Left ventricle myocardium inferior (tissue), 1 donor: Measurements from ENCODE around the gene COX6A2. TPM values are rescaled to one million over a fixed set of nuclear protein-coding genes. Genes with fewer than 3 reads are reported as not detected.

Source experiments
- DNase-seq: peaks from one replicate; pipeline ENCODE4 v3.0.0-alpha.2; 2020
- H3K27ac ChIP-seq: fragments of 200-600 bp; replicated peaks from 2 replicates; pipeline ENCODE4 v1.8.0; 2021
- H3K27me3 ChIP-seq: fragments of 200-600 bp; 2 replicates; pipeline ENCODE4 v1.8.0; 2021; ENCODE audit warnings: low read depth
- H3K36me3 ChIP-seq: fragments of 200-600 bp; 2 replicates; pipeline ENCODE4 v1.8.0; 2021
- H3K4me1 ChIP-seq: fragments of 200-600 bp; 2 replicates; pipeline ENCODE4 v1.8.0; 2021
- H3K4me3 ChIP-seq: fragments of 200-600 bp; 2 replicates; pipeline ENCODE4 v1.8.0; 2021; ENCODE audit warnings: mild to moderate bottlenecking, moderate library complexity
- H3K9me3 ChIP-seq: fragments of 200-600 bp; replicated peaks from 2 replicates; pipeline ENCODE4 v1.8.0; 2021
- intact Hi-C: fragments of 100-400 bp; cut with micrococcal nuclease; formaldehyde crosslinking; loops from one replicate; pipeline ENCODE4 v1.11.0; 2022
- total RNA-seq: library from RNA; stranded (reverse); fragmentation: NEBNext Ultra II Directional; extraction: Animal tissue kit (Norgen Biotek cat#: 25700); gene quantifications from one replicate; pipeline ENCODE4 v1.2.1, GENCODE V29; 2021
- TF ChIP-seq, protein P1 (sequence below): fragments of 200-600 bp; IDR thresholded peaks from 2 replicates; pipeline ENCODE4 v1.8.0; 2021; ENCODE audit warnings: antibody characterized with exemption, mild to moderate bottlenecking, borderline replicate concordance
- donor health status: DM: no; HTN: yes; CAD: no; lungs with severe emphysema.

COX6A2 gene
- total RNA-seq, 1 donor from 2014 or later: 1,568 TPM

DNA sequence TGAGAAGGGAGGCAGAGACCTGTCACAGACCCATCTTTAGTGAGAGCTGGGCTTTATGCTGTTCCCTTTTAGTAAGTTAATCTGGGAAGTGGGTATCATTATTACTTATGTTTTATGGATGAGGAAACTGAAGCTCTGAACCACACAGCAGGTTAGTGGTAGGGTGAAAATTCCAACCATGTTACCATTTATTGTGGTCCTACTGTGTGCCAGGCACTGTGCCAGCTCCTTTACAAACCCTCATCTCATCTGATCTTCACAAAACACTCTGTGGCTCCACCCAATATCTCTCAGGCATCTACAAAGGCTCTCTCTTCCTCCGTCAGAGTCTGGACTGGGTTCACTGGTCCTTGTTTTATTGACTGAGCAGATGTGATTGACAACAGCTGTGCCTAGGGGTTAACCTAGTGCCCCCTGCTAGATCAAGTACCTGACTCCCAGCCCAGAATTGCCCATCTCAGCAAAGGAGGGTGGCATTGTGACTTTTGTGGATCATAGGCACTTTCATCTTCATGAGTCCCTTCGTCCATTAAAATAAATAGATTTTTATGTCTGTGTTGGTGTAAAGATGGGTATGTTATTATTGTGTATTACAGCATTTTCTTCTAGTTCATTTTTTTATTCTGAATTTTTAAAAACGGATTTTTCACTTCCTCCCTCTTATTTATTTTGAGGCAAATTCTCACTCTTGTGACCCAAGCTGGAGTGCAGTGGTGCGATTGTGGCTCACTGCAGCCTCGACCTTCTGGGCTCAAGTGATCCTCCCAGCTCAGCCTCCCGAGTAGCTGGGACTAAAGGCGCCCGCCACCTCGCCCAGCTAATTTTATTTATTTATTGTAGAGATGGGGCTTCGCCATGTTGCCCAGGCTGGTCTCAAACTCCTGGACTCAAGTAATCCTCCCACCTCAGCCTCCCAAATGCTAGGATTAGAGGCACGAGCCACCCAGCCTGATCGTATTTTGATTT is 46.9 kb upstream of the COX6A2 start:
- H3K4me3 ChIP-seq: no peak overlapping the region
- intact Hi-C loops: no loop called here
- H3K27ac ChIP-seq: no peak overlapping the region
- H3K4me1 ChIP-seq: peaks cover 35% of the 10 kb centered on the region
- H3K27me3 ChIP-seq: peaks cover 15% of the 10 kb centered on the region
- no peak for DNase-seq
- peaks cover 43% of the 10 kb centered on the region for H3K36me3 ChIP-seq
- TF ChIP-seq, protein P1, sequence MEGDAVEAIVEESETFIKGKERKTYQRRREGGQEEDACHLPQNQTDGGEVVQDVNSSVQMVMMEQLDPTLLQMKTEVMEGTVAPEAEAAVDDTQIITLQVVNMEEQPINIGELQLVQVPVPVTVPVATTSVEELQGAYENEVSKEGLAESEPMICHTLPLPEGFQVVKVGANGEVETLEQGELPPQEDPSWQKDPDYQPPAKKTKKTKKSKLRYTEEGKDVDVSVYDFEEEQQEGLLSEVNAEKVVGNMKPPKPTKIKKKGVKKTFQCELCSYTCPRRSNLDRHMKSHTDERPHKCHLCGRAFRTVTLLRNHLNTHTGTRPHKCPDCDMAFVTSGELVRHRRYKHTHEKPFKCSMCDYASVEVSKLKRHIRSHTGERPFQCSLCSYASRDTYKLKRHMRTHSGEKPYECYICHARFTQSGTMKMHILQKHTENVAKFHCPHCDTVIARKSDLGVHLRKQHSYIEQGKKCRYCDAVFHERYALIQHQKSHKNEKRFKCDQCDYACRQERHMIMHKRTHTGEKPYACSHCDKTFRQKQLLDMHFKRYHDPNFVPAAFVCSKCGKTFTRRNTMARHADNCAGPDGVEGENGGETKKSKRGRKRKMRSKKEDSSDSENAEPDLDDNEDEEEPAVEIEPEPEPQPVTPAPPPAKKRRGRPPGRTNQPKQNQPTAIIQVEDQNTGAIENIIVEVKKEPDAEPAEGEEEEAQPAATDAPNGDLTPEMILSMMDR: no peak
- no peaks in the 10 kb centered on the region for H3K9me3 ChIP-seq

DNA sequence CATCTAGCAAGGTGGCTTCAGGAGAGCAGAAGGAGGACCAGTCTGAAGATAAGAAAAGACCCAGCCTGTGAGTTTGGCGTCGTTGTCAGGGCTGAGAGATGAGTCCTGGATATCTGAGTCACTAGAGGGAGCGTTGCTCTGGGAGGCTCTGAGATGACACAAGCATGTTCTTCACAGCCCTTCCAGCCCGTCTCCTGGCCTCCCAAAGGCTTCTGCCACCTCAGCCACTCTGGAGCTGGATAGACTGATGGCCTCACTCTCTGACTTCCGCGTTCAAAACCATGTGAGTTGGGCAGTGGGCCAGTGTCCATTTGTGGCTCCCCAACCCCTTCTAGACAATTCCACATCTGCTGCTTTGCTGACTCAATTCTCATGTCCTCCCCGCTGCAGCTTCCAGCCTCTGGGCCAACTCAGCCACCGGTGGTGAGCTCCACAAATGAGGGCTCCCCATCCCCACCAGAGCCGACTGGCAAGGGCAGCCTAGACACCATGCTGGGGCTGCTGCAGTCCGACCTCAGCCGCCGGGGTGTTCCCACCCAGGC is 46.1 kb upstream of the COX6A2 start:
- H3K9me3 ChIP-seq: no peaks in the 10 kb centered on the region
- peaks cover 15% of the 10 kb centered on the region for H3K27me3 ChIP-seq
- intact Hi-C loops: no loop called here
- no peak overlapping the region for H3K27ac ChIP-seq
- TF ChIP-seq, protein P1: no peak
- no peak overlapping the region for H3K4me3 ChIP-seq
- no peak for DNase-seq
- peaks cover 43% of the 10 kb centered on the region for H3K36me3 ChIP-seq
- peaks cover 31% of the 10 kb centered on the region for H3K4me1 ChIP-seq

DNA sequence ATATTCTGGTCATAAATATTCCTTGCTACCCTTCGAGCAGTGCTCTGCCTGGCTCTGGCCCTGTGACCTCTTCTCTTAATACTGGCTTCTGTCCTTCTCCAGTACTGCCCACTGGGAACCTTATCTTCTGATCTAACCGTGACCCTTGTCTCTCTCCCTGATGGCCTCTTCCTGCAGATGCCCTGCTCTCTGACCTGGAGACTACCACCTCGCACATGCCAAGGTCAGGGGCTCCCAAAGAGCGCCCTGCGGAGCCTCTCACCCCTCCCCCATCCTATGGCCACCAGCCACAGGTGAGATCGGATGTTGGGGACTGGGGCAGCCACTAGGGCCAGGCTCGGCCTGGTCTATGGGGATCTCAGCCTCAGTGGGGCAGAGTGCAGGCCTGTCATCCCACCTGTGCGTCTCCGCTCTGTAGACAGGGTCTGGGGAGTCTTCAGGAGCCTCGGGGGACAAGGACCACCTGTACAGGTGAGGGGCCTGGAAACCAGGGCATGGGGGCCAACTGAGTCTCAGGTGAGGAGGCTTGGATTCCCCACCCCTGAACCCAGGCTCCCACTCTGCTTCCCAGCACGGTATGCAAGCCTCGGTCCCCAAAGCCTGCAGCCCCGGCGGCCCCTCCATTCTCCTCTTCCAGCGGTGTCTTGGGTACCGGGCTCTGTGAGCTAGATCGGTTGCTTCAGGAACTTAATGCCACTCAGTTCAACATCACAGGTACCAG is 45.3 kb upstream of the COX6A2 start:
- peak overlapping the region; percentile 80 for H3K4me3 ChIP-seq
- DNase-seq: no peak

DNA sequence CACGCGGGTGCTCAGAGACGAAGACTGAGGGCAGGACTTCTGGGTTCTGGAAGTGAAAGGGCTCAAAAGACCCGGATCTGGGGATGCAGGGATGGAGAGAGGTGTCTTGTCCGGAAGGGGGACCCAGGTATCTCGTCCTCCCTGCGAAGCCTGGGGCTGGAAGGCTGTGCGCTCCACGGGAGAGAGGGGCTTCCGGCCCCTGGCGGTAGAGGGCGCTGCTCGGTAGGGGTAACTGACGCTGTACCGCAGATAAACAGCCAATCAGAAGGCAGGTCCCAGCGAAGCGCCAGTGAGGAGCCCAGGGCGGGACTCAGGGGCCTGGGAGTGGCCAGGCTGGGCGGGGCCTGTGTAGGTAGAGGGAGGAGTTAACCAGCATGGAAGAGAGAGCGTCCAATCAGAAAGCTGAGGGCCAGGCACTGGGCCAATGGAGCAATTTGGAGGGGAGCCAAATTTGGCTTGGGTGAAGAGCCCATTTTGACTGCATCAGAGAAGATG is 44.6 kb upstream of the COX6A2 start:
- TF ChIP-seq, protein P1: peak; percentile 73
- peak overlapping the region; percentile 96 for H3K27ac ChIP-seq
- peak; percentile 88 for DNase-seq
- intact Hi-C loops: no loop called here
- peaks cover 31% of the 10 kb centered on the region for H3K4me1 ChIP-seq
- H3K4me3 ChIP-seq: peak overlapping the region; percentile 80
- H3K27me3 ChIP-seq: peaks cover 11% of the 10 kb centered on the region
- H3K36me3 ChIP-seq: peaks cover 38% of the 10 kb centered on the region
- H3K9me3 ChIP-seq: no peaks in the 10 kb centered on the region

More for the DNA sequence above, 45.3 kb upstream of the COX6A2 start:
- H3K27me3 ChIP-seq: peaks cover 15% of the 10 kb centered on the region
- intact Hi-C loops: no loop called here
- H3K36me3 ChIP-seq: peaks cover 43% of the 10 kb centered on the region
- no peaks in the 10 kb centered on the region for H3K9me3 ChIP-seq
- H3K4me1 ChIP-seq: peaks cover 31% of the 10 kb centered on the region
- peak overlapping the region; percentile 96 for H3K27ac ChIP-seq
- TF ChIP-seq, protein P1: no peak

DNA sequence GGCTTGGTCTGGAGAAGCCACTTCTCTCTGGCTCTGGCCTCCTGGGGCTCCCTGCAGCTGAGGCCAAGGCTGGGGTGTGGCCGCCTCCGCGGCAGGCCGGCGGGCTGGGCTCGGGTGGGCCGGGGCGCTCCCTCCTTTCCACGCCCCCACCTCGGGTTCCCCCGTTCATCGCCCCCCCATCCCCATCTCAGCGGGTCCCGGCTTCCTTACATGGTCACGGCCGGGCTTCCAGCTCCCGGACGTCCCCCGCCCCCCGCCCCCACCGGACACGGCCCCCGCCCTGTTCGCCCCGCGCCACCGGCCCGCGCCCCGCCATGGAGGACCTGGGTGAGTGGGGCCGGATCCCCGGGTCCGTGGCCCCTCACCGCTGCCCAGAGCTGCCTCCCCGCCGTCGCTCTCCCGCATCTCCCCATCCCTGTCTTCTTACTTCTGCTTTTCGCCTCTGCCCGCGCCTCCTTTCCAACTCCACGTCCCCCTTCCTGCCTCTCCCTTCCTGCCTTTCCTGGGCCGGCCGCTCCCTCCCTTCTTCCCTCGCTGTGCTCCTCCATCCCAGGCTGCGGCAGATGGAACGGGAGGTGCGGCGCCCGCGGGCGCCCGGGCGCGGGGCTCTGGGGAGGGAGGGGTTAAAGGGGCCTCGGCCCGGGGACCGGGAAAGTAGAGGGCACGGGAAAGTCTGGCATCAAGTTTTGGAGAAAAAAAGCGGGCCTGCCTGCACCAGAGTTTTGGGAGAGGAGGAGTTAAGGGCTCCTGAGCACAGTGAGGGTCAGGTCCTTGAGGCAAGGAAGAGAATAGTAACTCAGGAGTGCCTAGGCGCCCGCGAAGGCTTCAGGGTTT is 43.9 kb upstream of the COX6A2 start, which contains the start of gene TGFB1I1:
Gene TGFB1I1 (plus strand): TSS at position 278 of the 834 bp plus-strand sequence. CDS start 37 bp downstream, at position 315.
- intact Hi-C loops: no loop called here
- peak; percentile 80 for DNase-seq
- Histone ChIP-seq H3K27me3 (peaks cover 5% of the 10 kb centered on the region), H3K4me3 (peak within 1 kb of the TSS; percentile 80), H3K9me3 (no peaks in the 10 kb centered on the region), H3K27ac (peak within 1 kb of the TSS; percentile 96), H3K36me3 (peaks cover 31% of the 10 kb centered on the region), H3K4me1 (peaks cover 31% of the 10 kb centered on the region)
- TF ChIP-seq, protein P1: no peak
